OCI-LY3 (cell line): ENCODE results near the gene PMM2.

Experiments
- EZH2phosphoT487 ChIP-seq: fragments of 200-600 bp; shearing (Covaris generic); IDR thresholded peaks from 2 replicates; pipeline ENCODE4 v1.6.1; 2018; ENCODE audit warnings: antibody characterized with exemption, mixed run types, low read depth
- TF ChIP-seq, protein P1 (sequence below): fragments of 200-600, 300-600 bp; sonication (generic); IDR thresholded peaks from 2 replicates; pipeline ENCODE4 v1.5.1; 2014; ENCODE audit warnings: antibody characterized with exemption, low read length, low read depth

- TF ChIP-seq, protein P1, sequence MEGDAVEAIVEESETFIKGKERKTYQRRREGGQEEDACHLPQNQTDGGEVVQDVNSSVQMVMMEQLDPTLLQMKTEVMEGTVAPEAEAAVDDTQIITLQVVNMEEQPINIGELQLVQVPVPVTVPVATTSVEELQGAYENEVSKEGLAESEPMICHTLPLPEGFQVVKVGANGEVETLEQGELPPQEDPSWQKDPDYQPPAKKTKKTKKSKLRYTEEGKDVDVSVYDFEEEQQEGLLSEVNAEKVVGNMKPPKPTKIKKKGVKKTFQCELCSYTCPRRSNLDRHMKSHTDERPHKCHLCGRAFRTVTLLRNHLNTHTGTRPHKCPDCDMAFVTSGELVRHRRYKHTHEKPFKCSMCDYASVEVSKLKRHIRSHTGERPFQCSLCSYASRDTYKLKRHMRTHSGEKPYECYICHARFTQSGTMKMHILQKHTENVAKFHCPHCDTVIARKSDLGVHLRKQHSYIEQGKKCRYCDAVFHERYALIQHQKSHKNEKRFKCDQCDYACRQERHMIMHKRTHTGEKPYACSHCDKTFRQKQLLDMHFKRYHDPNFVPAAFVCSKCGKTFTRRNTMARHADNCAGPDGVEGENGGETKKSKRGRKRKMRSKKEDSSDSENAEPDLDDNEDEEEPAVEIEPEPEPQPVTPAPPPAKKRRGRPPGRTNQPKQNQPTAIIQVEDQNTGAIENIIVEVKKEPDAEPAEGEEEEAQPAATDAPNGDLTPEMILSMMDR = no peak
- no peak for TF ChIP-seq EZH2phosphoT487
These were observed 49.5 kb downstream of the PMM2 start for GRCh38 chr16:8847145-8847544.
